ENCODE data around the gene PPFIA4.
"Not testable (repeated sequence)": the region's sequence is repeated elsewhere in the genome, so short reads cannot be mapped to it uniquely, and the experiment has no call there.

PPFIA4 gene

GRCh38 chr1:203026031-203026665 lies at the start of gene PPFIA4:
Gene PPFIA4 (plus strand): TSS chr1:203026491. CDS start chr1:203039009, 12,518 bp downstream.
- DNase-seq, result peak; percentile 59

DNA sequence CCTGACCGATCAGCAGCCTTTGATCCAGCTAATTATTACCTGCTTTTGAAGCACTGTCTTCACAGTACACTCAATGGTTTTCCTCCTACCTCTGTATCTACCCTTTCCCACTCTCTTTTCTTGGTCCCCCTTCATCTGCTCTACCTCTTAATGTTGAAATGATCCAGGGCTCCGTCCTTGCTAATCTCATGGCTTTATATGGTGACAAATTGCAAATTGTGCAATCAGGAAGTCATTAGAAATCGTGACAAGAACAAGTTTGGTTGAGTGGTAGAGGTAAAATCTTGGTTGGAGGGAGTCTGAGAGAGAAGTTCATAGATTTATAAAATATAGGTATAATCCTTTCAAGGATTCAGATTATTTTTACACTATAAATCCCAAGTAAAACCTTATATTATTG lies 49.7 kb upstream of the PPFIA4 start:
- DNase-seq, result no peak

DNA sequence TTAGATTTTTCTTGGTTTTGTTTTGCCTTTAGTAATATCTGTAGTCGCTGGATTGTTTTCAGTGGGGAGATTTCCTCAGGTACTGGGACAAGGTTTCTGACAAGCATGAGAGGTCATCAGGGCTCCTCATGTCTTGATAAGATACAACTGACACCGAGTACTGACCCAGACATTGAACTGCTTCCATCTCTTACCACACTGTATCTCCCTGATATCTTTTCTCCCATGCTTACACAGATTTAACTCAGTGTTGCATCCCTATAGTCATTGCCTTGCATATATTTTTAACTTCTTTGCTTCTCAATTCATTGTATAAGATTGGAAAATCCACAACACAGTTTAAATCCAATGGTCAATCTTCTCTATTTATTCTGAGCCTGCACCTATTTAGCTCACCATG lies 46.8 kb upstream of the PPFIA4 start:
- no peak for DNase-seq

GRCh38 chr1:202981939-202982338 lies 44.4 kb upstream of the PPFIA4 start:
- no peak for DNase-seq

- DNase-seq, result no peak
These were observed 43.4 kb upstream of the PPFIA4 start for GRCh38 chr1:202982715-202983430.

- DNase-seq, result not testable (repeated sequence)
These were observed 40.2 kb upstream of the PPFIA4 start for GRCh38 chr1:202986120-202986519.

DNA sequence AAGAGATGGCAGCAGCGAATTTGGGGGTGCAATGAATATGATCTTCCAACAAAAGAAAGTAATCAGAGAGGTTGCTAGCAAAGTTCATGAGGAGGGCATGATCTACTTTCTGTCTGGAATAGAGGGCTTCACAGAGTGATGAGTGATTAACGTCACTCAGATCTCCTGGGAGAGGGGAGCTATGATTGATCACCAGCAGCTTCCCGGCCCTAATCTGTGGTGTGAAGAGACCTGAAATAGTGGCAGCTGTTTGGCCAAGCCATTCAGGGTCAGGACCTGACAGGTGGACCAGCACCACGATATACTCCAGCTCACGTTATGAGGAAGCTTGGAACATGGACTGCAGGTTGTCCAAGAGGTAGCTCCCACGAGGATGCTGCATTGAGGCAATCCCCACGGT lies 39.0 kb upstream of the PPFIA4 start:
- no peak for DNase-seq

- DNase-seq, result no peak
These were observed 38.2 kb upstream of the PPFIA4 start for GRCh38 chr1:202987922-202988583.

DNA sequence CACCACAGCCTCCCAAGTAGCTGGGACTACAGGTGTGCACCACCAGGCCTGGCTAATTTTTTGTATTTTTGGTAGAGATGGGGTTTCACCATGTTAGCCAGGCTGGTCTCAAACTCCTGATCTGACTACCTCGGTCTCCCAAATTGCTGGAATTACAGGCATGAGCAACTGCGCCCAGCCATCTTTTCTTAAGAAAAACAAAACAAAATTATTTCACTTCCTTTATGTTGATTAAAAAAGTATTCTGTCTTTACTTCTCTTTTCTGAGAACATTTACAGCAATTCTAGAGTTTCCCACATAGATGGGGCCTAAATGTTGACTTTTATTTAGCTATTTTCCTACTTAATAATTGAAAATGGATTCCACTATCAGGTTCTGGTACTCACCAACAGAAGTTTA lies 36.4 kb upstream of the PPFIA4 start:
- DNase-seq, result no peak

DNA sequence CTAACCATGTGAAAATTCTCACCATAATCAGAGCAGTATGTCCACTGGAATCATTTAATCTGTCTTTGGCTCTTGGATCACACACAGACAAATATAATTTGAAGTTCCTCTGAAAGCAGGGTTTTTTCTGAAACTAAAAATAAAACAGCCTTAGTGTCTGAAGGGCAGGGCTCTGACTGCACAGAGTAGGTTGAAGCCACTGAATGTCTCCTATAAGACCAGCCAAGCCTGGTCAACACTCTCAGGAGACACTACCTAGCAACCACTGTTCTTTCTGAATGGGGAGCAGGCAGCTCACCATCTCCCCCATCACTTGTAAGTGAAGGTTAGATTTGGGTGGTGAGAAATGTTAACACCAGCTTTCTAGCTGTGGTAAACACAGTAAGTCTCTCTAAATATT lies 35.2 kb upstream of the PPFIA4 start:
- no peak for DNase-seq

DNA sequence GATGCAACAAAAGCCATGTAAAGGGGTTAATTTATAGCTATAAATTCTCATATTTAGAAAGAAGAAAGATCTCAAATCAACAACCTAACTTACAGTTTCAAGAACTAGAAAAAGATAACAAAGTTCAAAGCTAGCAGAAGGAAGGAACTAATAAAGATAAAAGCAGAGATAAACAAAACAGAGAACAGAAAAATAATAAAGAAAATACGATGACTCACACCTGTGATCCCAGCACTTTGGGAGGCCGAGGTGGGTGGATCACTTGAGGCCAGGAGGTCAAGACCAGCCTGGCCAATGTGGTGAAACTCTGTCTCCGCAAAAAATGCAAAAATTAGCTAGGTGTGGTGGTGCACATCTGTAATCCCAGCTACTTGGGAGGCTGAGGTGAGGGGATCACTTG lies 31.5 kb upstream of the PPFIA4 start:
- DNase-seq, result no peak

GRCh38 chr1:202998836-202999750 lies 27.2 kb upstream of the PPFIA4 start:
- DNase-seq, result peak; percentile 9

- DNase-seq, result no peak
These were observed 25.9 kb upstream of the PPFIA4 start for GRCh38 chr1:203000217-203000944.

DNA sequence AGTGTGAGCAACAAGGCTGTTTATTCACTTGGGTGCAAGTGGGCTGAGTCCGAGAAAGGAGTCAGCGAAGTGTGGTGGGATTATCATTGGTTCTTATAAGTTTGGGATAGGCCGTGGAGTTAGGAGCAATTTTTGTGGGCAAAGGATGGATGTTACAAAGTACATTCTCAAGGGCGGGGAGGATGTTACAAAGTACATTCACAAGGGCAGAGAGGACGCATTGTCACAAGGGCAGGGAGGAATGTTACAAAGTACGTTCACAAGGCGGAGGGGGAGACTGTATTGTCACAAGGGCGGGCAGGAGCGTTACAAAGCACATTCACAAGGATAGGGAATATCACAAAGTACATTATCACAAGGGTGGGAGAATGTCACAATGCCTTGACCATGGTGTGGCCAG lies 24.3 kb upstream of the PPFIA4 start:
- DNase-seq, result no peak

GRCh38 chr1:203002951-203003350 lies 23.3 kb upstream of the PPFIA4 start:
- no peak for DNase-seq

GRCh38 chr1:203005395-203006142 lies 20.7 kb upstream of the PPFIA4 start:
- not testable (repeated sequence) for DNase-seq

- DNase-seq, result peak; percentile 93
These were observed 19.1 kb upstream of the PPFIA4 start, which contains the start of gene TMEM183A for GRCh38 chr1:203006948-203007871. Gene TMEM183A (plus strand): TSS chr1:203007374. CDS start chr1:203007466, 92 bp downstream.

DNA sequence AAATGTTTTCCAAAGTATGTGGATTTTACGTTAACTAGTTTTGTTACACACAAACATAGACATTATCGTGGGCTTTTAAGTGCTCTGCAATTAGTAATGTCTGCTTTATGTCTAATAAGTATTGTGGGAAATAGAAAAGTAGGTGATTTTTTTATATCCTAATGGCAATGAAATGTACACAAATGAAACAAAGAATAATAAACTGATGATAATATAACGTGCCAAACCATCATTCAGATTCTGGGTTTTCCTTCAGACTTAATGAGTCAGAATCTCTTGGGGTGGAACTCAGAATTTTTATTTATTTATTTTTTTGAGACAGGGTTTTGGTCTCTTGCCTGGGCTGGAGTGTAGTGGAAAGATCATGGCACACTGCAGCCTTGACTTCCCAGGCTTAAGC lies 17.1 kb upstream of the PPFIA4 start:
- DNase-seq, result no peak

GRCh38 chr1:203011582-203011981 lies 14.7 kb upstream of the PPFIA4 start:
- no peak for DNase-seq

DNA sequence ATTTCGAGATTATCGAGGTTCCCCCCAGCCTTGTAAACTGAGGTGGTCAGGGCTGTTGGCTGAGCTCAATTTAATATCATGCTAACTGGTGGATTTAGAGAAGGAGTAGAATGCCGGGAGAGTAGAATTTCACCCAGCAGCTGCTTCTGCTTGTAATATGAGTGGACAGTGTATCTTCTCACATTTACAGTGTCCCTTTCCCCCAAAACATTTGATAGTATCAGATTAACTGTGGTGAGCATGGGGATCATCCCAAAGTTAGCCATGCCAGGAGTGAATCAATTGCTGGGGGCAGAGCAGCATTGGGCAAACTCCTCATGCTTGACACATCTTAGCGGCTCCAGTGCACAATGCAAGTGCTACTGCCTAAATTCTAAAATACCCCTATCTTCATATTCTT lies 9.2 kb upstream of the PPFIA4 start:
- no peak for DNase-seq
